ENCODE measurements around the gene LRRC8D. TPM values are rescaled to one million over a fixed set of nuclear protein-coding genes. Genes with fewer than 3 reads are reported as not detected.
A peak's percentile ranks its signal among the peaks of the same experiment; 100 is the strongest.
"Not testable (repeated sequence)": the region's sequence is repeated elsewhere in the genome, so short reads cannot be mapped to it uniquely, and the experiment has no call there.

LRRC8D gene
- 10 to 100 TPM; 16.2 to 26.2 (median 17.1) TPM for total RNA-seq
- 31.9 TPM for total RNA-seq (2013)

- H3K36me3 Mint-ChIP-seq: no peaks in the 10 kb centered on the region
- peaks cover 2% of the 10 kb centered on the region for H3K27me3 ChIP-seq (ENCODE audit: control insufficient read depth, insufficient read depth, low read length)
- H3K9me3 Mint-ChIP-seq: no peaks in the 10 kb centered on the region
- H3K4me3 ChIP-seq (ENCODE audit: low read length): peak within 1 kb of the TSS; percentile 85
- H3K4me1 Mint-ChIP-seq: peaks cover 27 to 34% of the 10 kb centered on the region in 2 donors
- intact Hi-C loops (cut with micrococcal nuclease): loop anchor here (5.0 kb wide), 1 partner anchor 177 kb away; the partner anchor contains the start of gene ZNF326
- no peak for TF ChIP-seq CTCF (IDR thresholded peaks at IDR 0.05)
- peak; percentile 70 to 79 for DNase-seq
- peak within 1 kb of the TSS; percentile 95 for H3K4me3 Mint-ChIP-seq
- peaks cover 23% of the 10 kb centered on the region for H3K4me1 ChIP-seq (ENCODE audit: control insufficient read depth, insufficient read depth, low read length)
- under 1% methylated on average over 82 of the region's 82 CpGs for WGBS (ENCODE audit: insufficient coverage)
- H3K36me3 ChIP-seq (ENCODE audit: control insufficient read depth, insufficient read depth, low read length): no peaks in the 10 kb centered on the region
- H3K27me3 Mint-ChIP-seq (ENCODE audit: low read depth in 2 of 2): peaks cover 5 to 6% of the 10 kb centered on the region in 2 donors
- H3K27ac ChIP-seq (ENCODE audit: low read length): peak within 1 kb of the TSS; percentile 63
- ATAC-seq: peak; percentile 80 to 85 (median 83)
- H3K27ac Mint-ChIP-seq: peak within 1 kb of the TSS; percentile 80 to 89
- no peaks in the 10 kb centered on the region for H3K9me3 ChIP-seq (ENCODE audit: control insufficient read depth, insufficient read depth, low read length)
Observed at GRCh38 chr1:89820422-89821321, at the start of gene LRRC8D. Gene LRRC8D, plus strand, starts transcription at chr1:89821032. Its CDS starts 112,037 bp downstream, at chr1:89933069.

- TF ChIP-seq CTCF (IDR thresholded peaks at IDR 0.05): no peak
- Mint-ChIP-seq H3K36me3 (no peaks in the 10 kb centered on the region), H3K4me3 (no peak overlapping the region), H3K27me3 (ENCODE audit: low read depth in 2 of 2) (peaks cover 2 to 22% of the 10 kb centered on the region in 2 donors), H3K9me3 (no peaks in the 10 kb centered on the region), H3K4me1 (peaks cover 6 to 7% of the 10 kb centered on the region in 2 donors), H3K27ac (no peak overlapping the region)
- H3K27ac ChIP-seq (ENCODE audit: low read length): no peak overlapping the region
- no peak for ATAC-seq
- no peak for DNase-seq
- H3K4me1 ChIP-seq (ENCODE audit: control insufficient read depth, insufficient read depth, low read length): no peaks in the 10 kb centered on the region
- no peak overlapping the region for H3K4me3 ChIP-seq (ENCODE audit: low read length)
- intact Hi-C loops (cut with micrococcal nuclease): no loop called here
- H3K36me3 ChIP-seq (ENCODE audit: control insufficient read depth, insufficient read depth, low read length): no peaks in the 10 kb centered on the region
- 94% methylated on average over 4 of the region's 5 CpGs for WGBS (ENCODE audit: insufficient coverage)
- no peaks in the 10 kb centered on the region for H3K27me3 ChIP-seq (ENCODE audit: control insufficient read depth, insufficient read depth, low read length)
- H3K9me3 ChIP-seq (ENCODE audit: control insufficient read depth, insufficient read depth, low read length): no peaks in the 10 kb centered on the region
Observed at GRCh38 chr1:89771991-89772560, 48.8 kb upstream of the LRRC8D start.

GRCh38 chr1:89776104-89776503 is 44.7 kb upstream of the LRRC8D start:
- H3K36me3 ChIP-seq (ENCODE audit: control insufficient read depth, insufficient read depth, low read length); H3K27me3 ChIP-seq (ENCODE audit: control insufficient read depth, insufficient read depth, low read length); H3K36me3 Mint-ChIP-seq; H3K4me1 Mint-ChIP-seq; H3K27me3 Mint-ChIP-seq (ENCODE audit: low read depth in 2 of 2); H3K4me1 ChIP-seq (ENCODE audit: control insufficient read depth, insufficient read depth, low read length); H3K9me3 Mint-ChIP-seq; H3K9me3 ChIP-seq (ENCODE audit: control insufficient read depth, insufficient read depth, low read length); H3K4me3 ChIP-seq (ENCODE audit: low read length); DNase-seq; H3K27ac ChIP-seq (ENCODE audit: low read length); intact Hi-C loops (cut with micrococcal nuclease); H3K27ac Mint-ChIP-seq; ATAC-seq; H3K4me3 Mint-ChIP-seq: not testable (repeated sequence)
- no CpG with 5 or more reads among the region's 1 CpG for WGBS (ENCODE audit: insufficient coverage)

- H3K36me3 Mint-ChIP-seq; H3K9me3 Mint-ChIP-seq; H3K36me3 ChIP-seq (ENCODE audit: control insufficient read depth, insufficient read depth, low read length); H3K4me3 Mint-ChIP-seq; intact Hi-C loops (cut with micrococcal nuclease); H3K27me3 ChIP-seq (ENCODE audit: control insufficient read depth, insufficient read depth, low read length); H3K27ac Mint-ChIP-seq; H3K27ac ChIP-seq (ENCODE audit: low read length); H3K9me3 ChIP-seq (ENCODE audit: control insufficient read depth, insufficient read depth, low read length); H3K4me3 ChIP-seq (ENCODE audit: low read length); ATAC-seq; DNase-seq; H3K4me1 ChIP-seq (ENCODE audit: control insufficient read depth, insufficient read depth, low read length): not testable (repeated sequence)
- peaks cover 14 to 15% of the 10 kb centered on the region in 2 donors for H3K4me1 Mint-ChIP-seq
- H3K27me3 Mint-ChIP-seq (ENCODE audit: low read depth in 2 of 2): peaks cover 3 to 17% of the 10 kb centered on the region in 2 donors
- WGBS (ENCODE audit: insufficient coverage): no CpG with 5 or more reads among the region's 2 CpGs
Observed at GRCh38 chr1:89777271-89777670, 43.6 kb upstream of the LRRC8D start.

Measured in natural killer cell (primary cell).